Gastroesophageal sphincter (tissue), 3 donors: Measurements from ENCODE around the gene RBBP4.

Experiments used
- EP300 ChIP-seq: sonication (generic); formaldehyde crosslinking; IDR thresholded peaks from one replicate; pipeline ENCODE4 v1.6.1; 2017; ENCODE audit warnings: antibody characterized with exemption, mild to moderate bottlenecking
- TF ChIP-seq, protein P1 (sequence below), 4 experiments: fragments of 200-600 bp in 2 of 4; fragments of 450-650 bp in 2 of 4; sonication (generic) in 1 of 4; IDR thresholded peaks; one replicate each; pipeline ENCODE4 v1.5.1; 2017 to 2019; ENCODE audit warnings: antibody characterized with exemption in 4 of 4, mild to moderate bottlenecking in 2 of 4, moderate library complexity in 2 of 4

DNA sequence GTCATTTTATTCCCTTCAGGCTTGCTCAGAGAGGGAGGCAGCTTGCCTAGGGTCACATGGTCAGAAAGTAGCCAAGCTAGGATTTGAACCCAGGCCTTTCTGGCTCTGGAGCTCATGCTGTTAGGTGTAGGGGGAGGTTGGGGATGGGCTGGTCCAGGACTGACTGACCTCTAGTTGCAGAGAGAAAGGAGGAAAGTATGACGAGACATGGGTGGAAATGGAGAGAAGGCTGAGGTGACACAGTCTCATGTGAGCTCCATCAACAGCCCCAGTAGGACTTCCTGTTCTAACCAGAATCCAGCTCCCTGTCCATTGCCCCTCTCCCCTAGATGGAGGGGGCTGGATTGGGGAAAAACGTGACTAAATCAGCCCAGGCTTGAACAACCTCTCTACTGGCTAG, 67.0 kb downstream of the RBBP4 start:
- TF ChIP-seq, protein P1, sequence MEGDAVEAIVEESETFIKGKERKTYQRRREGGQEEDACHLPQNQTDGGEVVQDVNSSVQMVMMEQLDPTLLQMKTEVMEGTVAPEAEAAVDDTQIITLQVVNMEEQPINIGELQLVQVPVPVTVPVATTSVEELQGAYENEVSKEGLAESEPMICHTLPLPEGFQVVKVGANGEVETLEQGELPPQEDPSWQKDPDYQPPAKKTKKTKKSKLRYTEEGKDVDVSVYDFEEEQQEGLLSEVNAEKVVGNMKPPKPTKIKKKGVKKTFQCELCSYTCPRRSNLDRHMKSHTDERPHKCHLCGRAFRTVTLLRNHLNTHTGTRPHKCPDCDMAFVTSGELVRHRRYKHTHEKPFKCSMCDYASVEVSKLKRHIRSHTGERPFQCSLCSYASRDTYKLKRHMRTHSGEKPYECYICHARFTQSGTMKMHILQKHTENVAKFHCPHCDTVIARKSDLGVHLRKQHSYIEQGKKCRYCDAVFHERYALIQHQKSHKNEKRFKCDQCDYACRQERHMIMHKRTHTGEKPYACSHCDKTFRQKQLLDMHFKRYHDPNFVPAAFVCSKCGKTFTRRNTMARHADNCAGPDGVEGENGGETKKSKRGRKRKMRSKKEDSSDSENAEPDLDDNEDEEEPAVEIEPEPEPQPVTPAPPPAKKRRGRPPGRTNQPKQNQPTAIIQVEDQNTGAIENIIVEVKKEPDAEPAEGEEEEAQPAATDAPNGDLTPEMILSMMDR (IDR thresholded peaks at IDR 0.05) = no peak
- no peak for TF ChIP-seq EP300
